ENCODE data around the gene SYNGR1.
"Not testable (repeated sequence)": the region's sequence is repeated elsewhere in the genome, so short reads cannot be mapped to it uniquely, and the experiment has no call there.

SYNGR1 gene

GRCh38 chr22:39350757-39351688 lies 1.2 kb downstream of the SYNGR1 start:
- DNase-seq (ENCODE audit: low spot score) = no peak

GRCh38 chr22:39351689-39352214 lies 2.0 kb downstream of the SYNGR1 start:
- DNase-seq (ENCODE audit: low spot score) = no peak

- DNase-seq (ENCODE audit: low spot score) = no peak
Measured at GRCh38 chr22:39352306-39352891, 2.6 kb downstream of the SYNGR1 start.

- no peak for DNase-seq (ENCODE audit: low spot score)
Measured at GRCh38 chr22:39353346-39353745, 3.6 kb downstream of the SYNGR1 start.

- no peak for DNase-seq (ENCODE audit: low spot score)
Measured at GRCh38 chr22:39355080-39355479, 5.3 kb downstream of the SYNGR1 start.

GRCh38 chr22:39355805-39356204 lies 6.0 kb downstream of the SYNGR1 start:
- not testable (repeated sequence) for DNase-seq (ENCODE audit: low spot score)

- DNase-seq (ENCODE audit: low spot score) = no peak
Measured at GRCh38 chr22:39356464-39356863, 6.7 kb downstream of the SYNGR1 start.

GRCh38 chr22:39357110-39358108 lies 7.6 kb downstream of the SYNGR1 start:
- DNase-seq (ENCODE audit: low spot score) = not testable (repeated sequence)

- DNase-seq (ENCODE audit: low spot score) = not testable (repeated sequence)
Measured at GRCh38 chr22:39358197-39358596, 8.4 kb downstream of the SYNGR1 start.

GRCh38 chr22:39359659-39360195 lies 9.9 kb downstream of the SYNGR1 start:
- DNase-seq (ENCODE audit: low spot score) = no peak

GRCh38 chr22:39360242-39360641 lies 10.5 kb downstream of the SYNGR1 start:
- no peak for DNase-seq (ENCODE audit: low spot score)

- no peak for DNase-seq (ENCODE audit: low spot score)
Measured at GRCh38 chr22:39360674-39361413, 11.1 kb downstream of the SYNGR1 start.

GRCh38 chr22:39361496-39361895 lies 11.7 kb downstream of the SYNGR1 start:
- no peak for DNase-seq (ENCODE audit: low spot score)

- DNase-seq (ENCODE audit: low spot score) = no peak
Measured at GRCh38 chr22:39362271-39362670, 12.5 kb downstream of the SYNGR1 start.

GRCh38 chr22:39362932-39363331 lies 13.1 kb downstream of the SYNGR1 start:
- DNase-seq (ENCODE audit: low spot score) = no peak

GRCh38 chr22:39363751-39364515 lies 14.1 kb downstream of the SYNGR1 start:
- DNase-seq (ENCODE audit: low spot score) = no peak

GRCh38 chr22:39364714-39365491 lies 15.1 kb downstream of the SYNGR1 start:
- DNase-seq (ENCODE audit: low spot score) = no peak

GRCh38 chr22:39365492-39365780 lies 15.6 kb downstream of the SYNGR1 start:
- no peak for DNase-seq (ENCODE audit: low spot score)

GRCh38 chr22:39367035-39367434 lies 17.2 kb downstream of the SYNGR1 start:
- DNase-seq (ENCODE audit: low spot score) = no peak

Measured in globus pallidus (tissue), 1 donor.